Measurements from ENCODE around the gene PARD6B. TPM values are rescaled to one million over a fixed set of nuclear protein-coding genes. Genes with fewer than 3 reads are reported as not detected.

PARD6B gene
- total RNA-seq, 2 donors from 2014 or later = 29.0 to 36.7 TPM

- Histone ChIP-seq H3K9ac (ENCODE audit: extremely low read depth, low read length, poor library complexity, severe bottlenecking) (no peak overlapping the region), H3K27ac (ENCODE audit: low read depth, low read length) (no peak overlapping the region), H3K27me3 (ENCODE audit: control insufficient read depth, insufficient read depth, low read length, poor library complexity, severe bottlenecking) (no peaks in the 10 kb centered on the region), H3K4me3 (ENCODE audit: low read length) (no peak overlapping the region), H3K36me3 (ENCODE audit: control insufficient read depth, insufficient read depth, low read length) (no peaks in the 10 kb centered on the region), H3K4me1 (ENCODE audit: control insufficient read depth, insufficient read depth, low read length) (peaks cover 2% of the 10 kb centered on the region), H3K9me3 (ENCODE audit: control insufficient read depth, low read length) (no peaks in the 10 kb centered on the region)
- TF ChIP-seq CTCF (conservative IDR thresholded peaks at IDR 0.05) = no peak
- WGBS, 2 experiments (ENCODE audit: insufficient coverage in 1 of 2, insufficient read length in 1 of 2) = 82 to 83% methylated on average over 3 to 5 of the region's 5 CpGs
- Mint-ChIP-seq H3K4me1 (peaks cover 19% of the 10 kb centered on the region), H3K4me3 (no peak overlapping the region), H3K36me3 (ENCODE audit: low read depth) (no peaks in the 10 kb centered on the region), H3K9me3 (no peaks in the 10 kb centered on the region), H3K27ac (no peak overlapping the region), H3K27me3 (ENCODE audit: insufficient read depth) (no peaks in the 10 kb centered on the region)
- no peak for DNase-seq
Observed at GRCh38 chr20:50709636-50709973, 21.8 kb upstream of the PARD6B start.

- no peaks in the 10 kb centered on the region for H3K36me3 Mint-ChIP-seq (ENCODE audit: low read depth)
- no peaks in the 10 kb centered on the region for H3K27me3 Mint-ChIP-seq (ENCODE audit: insufficient read depth)
- TF ChIP-seq CTCF (conservative IDR thresholded peaks at IDR 0.05) = no peak
- 90 to 91% methylated on average over 9 of the region's 9 CpGs for WGBS, 2 experiments (ENCODE audit: insufficient coverage in 1 of 2, insufficient read length in 1 of 2)
- H3K9ac ChIP-seq (ENCODE audit: extremely low read depth, low read length, poor library complexity, severe bottlenecking) = no peak overlapping the region
- no peaks in the 10 kb centered on the region for H3K9me3 Mint-ChIP-seq
- H3K27me3 ChIP-seq (ENCODE audit: control insufficient read depth, insufficient read depth, low read length, poor library complexity, severe bottlenecking) = no peaks in the 10 kb centered on the region
- no peak overlapping the region for H3K27ac ChIP-seq (ENCODE audit: low read depth, low read length)
- H3K4me1 ChIP-seq (ENCODE audit: control insufficient read depth, insufficient read depth, low read length) = peaks cover 2% of the 10 kb centered on the region
- DNase-seq = no peak
- H3K27ac Mint-ChIP-seq = no peak overlapping the region
- no peaks in the 10 kb centered on the region for H3K36me3 ChIP-seq (ENCODE audit: control insufficient read depth, insufficient read depth, low read length)
- H3K9me3 ChIP-seq (ENCODE audit: control insufficient read depth, low read length) = no peaks in the 10 kb centered on the region
- no peak overlapping the region for H3K4me3 ChIP-seq (ENCODE audit: low read length)
- no peak overlapping the region for H3K4me3 Mint-ChIP-seq
- H3K4me1 Mint-ChIP-seq = peaks cover 19% of the 10 kb centered on the region
Observed at GRCh38 chr20:50710492-50711063, 20.8 kb upstream of the PARD6B start.

GRCh38 chr20:50711113-50711825 is 20.1 kb upstream of the PARD6B start:
- H3K27me3 ChIP-seq (ENCODE audit: control insufficient read depth, insufficient read depth, low read length, poor library complexity, severe bottlenecking) = no peaks in the 10 kb centered on the region
- no peak for TF ChIP-seq CTCF (conservative IDR thresholded peaks at IDR 0.05)
- Mint-ChIP-seq H3K27me3 (ENCODE audit: insufficient read depth) (no peaks in the 10 kb centered on the region), H3K4me1 (peaks cover 19% of the 10 kb centered on the region), H3K27ac (no peak overlapping the region), H3K4me3 (no peak overlapping the region), H3K9me3 (no peaks in the 10 kb centered on the region), H3K36me3 (ENCODE audit: low read depth) (no peaks in the 10 kb centered on the region)
- H3K9me3 ChIP-seq (ENCODE audit: control insufficient read depth, low read length) = no peaks in the 10 kb centered on the region
- no peaks in the 10 kb centered on the region for H3K36me3 ChIP-seq (ENCODE audit: control insufficient read depth, insufficient read depth, low read length)
- H3K27ac ChIP-seq (ENCODE audit: low read depth, low read length) = no peak overlapping the region
- DNase-seq = no peak
- 91 to 94% methylated on average over 11 to 13 of the region's 13 CpGs for WGBS, 2 experiments (ENCODE audit: insufficient coverage in 1 of 2, insufficient read length in 1 of 2)
- H3K4me3 ChIP-seq (ENCODE audit: low read length) = no peak overlapping the region
- peaks cover 2% of the 10 kb centered on the region for H3K4me1 ChIP-seq (ENCODE audit: control insufficient read depth, insufficient read depth, low read length)
- no peak overlapping the region for H3K9ac ChIP-seq (ENCODE audit: extremely low read depth, low read length, poor library complexity, severe bottlenecking)

Data from endodermal cell (in vitro differentiated cells).